ENCODE measurements around the gene RAB30.

Gene RAB30

GRCh38 chr11:82986446-82986845, 85.3 kb downstream of the RAB30 start:
- H3K9me3 ChIP-seq (ENCODE audit: control insufficient read depth, insufficient read depth, low read depth, low read length): no peaks in the 10 kb centered on the region
- ChIA-PET POLR2A (no interaction called here), CTCF (interaction anchor here (1.0 kb wide), 1 partner anchor 82 kb away, joined by 3 read pairs; no protein-coding TSS in a partner anchor)
- no peak overlapping the region for H3K27ac ChIP-seq (ENCODE audit: extremely low read depth, low read depth, low read length)
- H3K36me3 ChIP-seq (ENCODE audit: control insufficient read depth in 2 of 2, insufficient read depth in 1 of 2, low read length in 2 of 2): peaks cover 0 to 2% of the 10 kb centered on the region in 2 experiments; a peak in 1 of 3 replicates
- no peaks in the 10 kb centered on the region for H3K4me1 ChIP-seq (ENCODE audit: control insufficient read depth, insufficient read depth, low read length)
- H3K4me3 ChIP-seq (ENCODE audit: low read depth, low read length): no peak overlapping the region
- TF ChIP-seq ZNF2 (tag by site-specific recombination; IDR thresholded peaks at IDR 0.05): no peak
- TF ChIP-seq ZNF76 (tag by site-specific recombination; IDR thresholded peaks at IDR 0.05; ENCODE audit: borderline replicate concordance, low read depth): no peak
- TF ChIP-seq, protein P1, sequence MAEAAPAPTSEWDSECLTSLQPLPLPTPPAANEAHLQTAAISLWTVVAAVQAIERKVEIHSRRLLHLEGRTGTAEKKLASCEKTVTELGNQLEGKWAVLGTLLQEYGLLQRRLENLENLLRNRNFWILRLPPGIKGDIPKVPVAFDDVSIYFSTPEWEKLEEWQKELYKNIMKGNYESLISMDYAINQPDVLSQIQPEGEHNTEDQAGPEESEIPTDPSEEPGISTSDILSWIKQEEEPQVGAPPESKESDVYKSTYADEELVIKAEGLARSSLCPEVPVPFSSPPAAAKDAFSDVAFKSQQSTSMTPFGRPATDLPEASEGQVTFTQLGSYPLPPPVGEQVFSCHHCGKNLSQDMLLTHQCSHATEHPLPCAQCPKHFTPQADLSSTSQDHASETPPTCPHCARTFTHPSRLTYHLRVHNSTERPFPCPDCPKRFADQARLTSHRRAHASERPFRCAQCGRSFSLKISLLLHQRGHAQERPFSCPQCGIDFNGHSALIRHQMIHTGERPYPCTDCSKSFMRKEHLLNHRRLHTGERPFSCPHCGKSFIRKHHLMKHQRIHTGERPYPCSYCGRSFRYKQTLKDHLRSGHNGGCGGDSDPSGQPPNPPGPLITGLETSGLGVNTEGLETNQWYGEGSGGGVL (tag by site-specific recombination; IDR thresholded peaks at IDR 0.05): no peak
- TF ChIP-seq ZNF501 (tag by site-specific recombination; IDR thresholded peaks at IDR 0.05): no peak
- TF ChIP-seq, protein P2, sequence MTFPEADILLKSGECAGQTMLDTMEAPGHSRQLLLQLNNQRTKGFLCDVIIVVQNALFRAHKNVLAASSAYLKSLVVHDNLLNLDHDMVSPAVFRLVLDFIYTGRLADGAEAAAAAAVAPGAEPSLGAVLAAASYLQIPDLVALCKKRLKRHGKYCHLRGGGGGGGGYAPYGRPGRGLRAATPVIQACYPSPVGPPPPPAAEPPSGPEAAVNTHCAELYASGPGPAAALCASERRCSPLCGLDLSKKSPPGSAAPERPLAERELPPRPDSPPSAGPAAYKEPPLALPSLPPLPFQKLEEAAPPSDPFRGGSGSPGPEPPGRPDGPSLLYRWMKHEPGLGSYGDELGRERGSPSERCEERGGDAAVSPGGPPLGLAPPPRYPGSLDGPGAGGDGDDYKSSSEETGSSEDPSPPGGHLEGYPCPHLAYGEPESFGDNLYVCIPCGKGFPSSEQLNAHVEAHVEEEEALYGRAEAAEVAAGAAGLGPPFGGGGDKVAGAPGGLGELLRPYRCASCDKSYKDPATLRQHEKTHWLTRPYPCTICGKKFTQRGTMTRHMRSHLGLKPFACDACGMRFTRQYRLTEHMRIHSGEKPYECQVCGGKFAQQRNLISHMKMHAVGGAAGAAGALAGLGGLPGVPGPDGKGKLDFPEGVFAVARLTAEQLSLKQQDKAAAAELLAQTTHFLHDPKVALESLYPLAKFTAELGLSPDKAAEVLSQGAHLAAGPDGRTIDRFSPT (tag by site-specific recombination; IDR thresholded peaks at IDR 0.05): no peak
- TF ChIP-seq, protein P3, sequence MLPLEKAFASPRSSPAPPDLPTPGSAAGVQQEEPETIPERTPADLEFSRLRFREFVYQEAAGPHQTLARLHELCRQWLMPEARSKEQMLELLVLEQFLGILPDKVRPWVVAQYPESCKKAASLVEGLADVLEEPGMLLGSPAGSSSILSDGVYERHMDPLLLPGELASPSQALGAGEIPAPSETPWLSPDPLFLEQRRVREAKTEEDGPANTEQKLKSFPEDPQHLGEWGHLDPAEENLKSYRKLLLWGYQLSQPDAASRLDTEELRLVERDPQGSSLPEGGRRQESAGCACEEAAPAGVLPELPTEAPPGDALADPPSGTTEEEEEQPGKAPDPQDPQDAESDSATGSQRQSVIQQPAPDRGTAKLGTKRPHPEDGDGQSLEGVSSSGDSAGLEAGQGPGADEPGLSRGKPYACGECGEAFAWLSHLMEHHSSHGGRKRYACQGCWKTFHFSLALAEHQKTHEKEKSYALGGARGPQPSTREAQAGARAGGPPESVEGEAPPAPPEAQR (tag by site-specific recombination; IDR thresholded peaks at IDR 0.05): no peak
- TF ChIP-seq ZSCAN23 (tag by site-specific recombination; IDR thresholded peaks at IDR 0.05): no peak
- TF ChIP-seq ZNF214 (tag by site-specific recombination; IDR thresholded peaks at IDR 0.05; ENCODE audit: borderline replicate concordance): no peak
- TF ChIP-seq, protein P4, sequence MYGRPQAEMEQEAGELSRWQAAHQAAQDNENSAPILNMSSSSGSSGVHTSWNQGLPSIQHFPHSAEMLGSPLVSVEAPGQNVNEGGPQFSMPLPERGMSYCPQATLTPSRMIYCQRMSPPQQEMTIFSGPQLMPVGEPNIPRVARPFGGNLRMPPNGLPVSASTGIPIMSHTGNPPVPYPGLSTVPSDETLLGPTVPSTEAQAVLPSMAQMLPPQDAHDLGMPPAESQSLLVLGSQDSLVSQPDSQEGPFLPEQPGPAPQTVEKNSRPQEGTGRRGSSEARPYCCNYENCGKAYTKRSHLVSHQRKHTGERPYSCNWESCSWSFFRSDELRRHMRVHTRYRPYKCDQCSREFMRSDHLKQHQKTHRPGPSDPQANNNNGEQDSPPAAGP (tag by site-specific recombination; IDR thresholded peaks at IDR 0.05): no peak
- TF ChIP-seq SP2 (tag by site-specific recombination; IDR thresholded peaks at IDR 0.05): no peak
- TF ChIP-seq ZNF18 (tag by site-specific recombination; IDR thresholded peaks at IDR 0.05): no peak
- no peak for TF ChIP-seq ZNF19 (tag by site-specific recombination; IDR thresholded peaks at IDR 0.05; ENCODE audit: low read depth)
- TF ChIP-seq ZNF274 (IDR thresholded peaks at IDR 0.05; ENCODE audit: low read length): no peak
- no peak for TF ChIP-seq ZNF274 (tag by site-specific recombination; IDR thresholded peaks at IDR 0.05; ENCODE audit: borderline replicate concordance)
- no peak for TF ChIP-seq ZNF433 (tag by site-specific recombination; IDR thresholded peaks at IDR 0.05; ENCODE audit: low read depth)
- TF ChIP-seq, protein P5, sequence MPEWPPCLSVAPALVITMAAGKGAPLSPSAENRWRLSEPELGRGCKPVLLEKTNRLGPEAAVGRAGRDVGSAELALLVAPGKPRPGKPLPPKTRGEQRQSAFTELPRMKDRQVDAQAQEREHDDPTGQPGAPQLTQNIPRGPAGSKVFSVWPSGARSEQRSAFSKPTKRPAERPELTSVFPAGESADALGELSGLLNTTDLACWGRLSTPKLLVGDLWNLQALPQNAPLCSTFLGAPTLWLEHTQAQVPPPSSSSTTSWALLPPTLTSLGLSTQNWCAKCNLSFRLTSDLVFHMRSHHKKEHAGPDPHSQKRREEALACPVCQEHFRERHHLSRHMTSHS (tag by site-specific recombination; IDR thresholded peaks at IDR 0.05): no peak
- TF ChIP-seq INSM2 (tag by site-specific recombination; IDR thresholded peaks at IDR 0.05): no peak
- TF ChIP-seq, protein P6, sequence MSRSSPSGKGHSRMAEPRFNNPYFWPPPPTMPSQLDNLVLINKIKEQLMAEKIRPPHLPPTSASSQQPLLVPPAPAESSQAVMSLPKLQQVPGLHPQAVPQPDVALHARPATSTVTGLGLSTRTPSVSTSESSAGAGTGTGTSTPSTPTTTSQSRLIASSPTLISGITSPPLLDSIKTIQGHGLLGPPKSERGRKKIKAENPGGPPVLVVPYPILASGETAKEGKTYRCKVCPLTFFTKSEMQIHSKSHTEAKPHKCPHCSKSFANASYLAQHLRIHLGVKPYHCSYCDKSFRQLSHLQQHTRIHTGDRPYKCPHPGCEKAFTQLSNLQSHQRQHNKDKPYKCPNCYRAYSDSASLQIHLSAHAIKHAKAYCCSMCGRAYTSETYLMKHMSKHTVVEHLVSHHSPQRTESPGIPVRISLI (tag by site-specific recombination; IDR thresholded peaks at IDR 0.05): no peak
- no peak for TF ChIP-seq ZNF670 (tag by site-specific recombination; IDR thresholded peaks at IDR 0.05; ENCODE audit: low read depth)
